Progenitor cell of endocrine pancreas (in vitro differentiated cells): ENCODE results near the gene RAET1L. TPM values are rescaled to one million over a fixed set of nuclear protein-coding genes. Genes with fewer than 3 reads are reported as not detected.
A peak's percentile ranks its signal among the peaks of the same experiment; 100 is the strongest.
"Not testable (repeated sequence)": the region's sequence is repeated elsewhere in the genome, so short reads cannot be mapped to it uniquely, and the experiment has no call there.

Experiments
- DNase-seq: peaks from one replicate; pipeline ENCODE4 v3.0.0; 2021; ENCODE audit warnings: low spot score; ENCODE audit not compliant: unreplicated experiment
- H3K27ac Mint-ChIP-seq: 2 replicates; pipeline ENCODE4 v1.8.0; 2021; ENCODE audit warnings: mild to moderate bottlenecking, moderate library complexity, mixed read lengths
- H3K27me3 Mint-ChIP-seq: 2 replicates; pipeline ENCODE4 v1.8.0; 2021; ENCODE audit warnings: mixed read lengths
- H3K36me3 Mint-ChIP-seq: 2 replicates; pipeline ENCODE4 v1.8.0; 2022; ENCODE audit warnings: mixed read lengths; ENCODE audit not compliant: insufficient read depth
- H3K4me1 Mint-ChIP-seq: 2 replicates; pipeline ENCODE4 v1.8.0; 2021; ENCODE audit warnings: low read depth, mixed read lengths
- H3K4me3 Mint-ChIP-seq: 2 replicates; pipeline ENCODE4 v1.8.0; 2021; ENCODE audit warnings: low read depth, mild to moderate bottlenecking, moderate library complexity, mixed read lengths
- H3K9me3 Mint-ChIP-seq: 2 replicates; pipeline ENCODE4 v1.8.0; 2021; ENCODE audit warnings: low read depth, mixed read lengths
- CTCF ChIP-seq: fragments of 200-600 bp; sonication (generic); IDR thresholded peaks from one replicate; pipeline ENCODE4 v1.5.0; 2021; ENCODE audit warnings: antibody characterized with exemption, mild to moderate bottlenecking; ENCODE audit not compliant: unreplicated experiment
- total RNA-seq: library from RNA; stranded (reverse); gene quantifications from 2 replicates; pipeline ENCODE4 v1.2.1, GENCODE V29; 2021

The RAET1L gene
- total RNA-seq, 1 donor from 2014 or later: not detected

- H3K4me3 Mint-ChIP-seq, H3K4me1 Mint-ChIP-seq, H3K9me3 Mint-ChIP-seq, H3K27ac Mint-ChIP-seq, H3K36me3 Mint-ChIP-seq, DNase-seq: not testable (repeated sequence)
- peaks cover 93% of the 10 kb centered on the region for H3K27me3 Mint-ChIP-seq
These were observed 11.3 kb downstream of the RAET1L start for GRCh38 chr6:150013785-150014622.

GRCh38 chr6:150012846-150013784, 12.2 kb downstream of the RAET1L start:
- H3K36me3 Mint-ChIP-seq, H3K9me3 Mint-ChIP-seq, H3K4me1 Mint-ChIP-seq, DNase-seq, H3K27ac Mint-ChIP-seq, H3K4me3 Mint-ChIP-seq: not testable (repeated sequence)
- H3K27me3 Mint-ChIP-seq: peaks cover 93% of the 10 kb centered on the region

- Mint-ChIP-seq H3K36me3 (no peaks in the 10 kb centered on the region), H3K27ac (no peak overlapping the region), H3K27me3 (peaks cover 75% of the 10 kb centered on the region), H3K9me3 (no peaks in the 10 kb centered on the region), H3K4me3 (no peak overlapping the region), H3K4me1 (peaks cover 3% of the 10 kb centered on the region)
- DNase-seq: no peak
- no peak for TF ChIP-seq CTCF
These were observed 16.7 kb downstream of the RAET1L start for GRCh38 chr6:150008588-150008987.

GRCh38 chr6:150006961-150007464, 18.3 kb downstream of the RAET1L start:
- Mint-ChIP-seq H3K9me3 (no peaks in the 10 kb centered on the region), H3K4me1 (peaks cover 3% of the 10 kb centered on the region), H3K27me3 (peaks cover 67% of the 10 kb centered on the region), H3K36me3 (no peaks in the 10 kb centered on the region), H3K27ac (no peak overlapping the region), H3K4me3 (peak overlapping the region; percentile 7)
- DNase-seq: no peak
- TF ChIP-seq CTCF: peak; percentile 70

- Mint-ChIP-seq H3K9me3 (no peaks in the 10 kb centered on the region), H3K36me3 (no peaks in the 10 kb centered on the region), H3K4me3 (peak overlapping the region; percentile 87), H3K27ac (peak overlapping the region; percentile 67), H3K4me1 (peaks cover 3% of the 10 kb centered on the region), H3K27me3 (peaks cover 61% of the 10 kb centered on the region)
- DNase-seq: peak; percentile 8
- TF ChIP-seq CTCF: no peak
These were observed 19.3 kb downstream of the RAET1L start for GRCh38 chr6:150005761-150006651.
